Measurements from ENCODE around the gene RRP1B. TPM values are rescaled to one million over a fixed set of nuclear protein-coding genes. Genes with fewer than 3 reads are reported as not detected.
A peak's percentile ranks its signal among the peaks of the same experiment; 100 is the strongest.

RRP1B gene
- total RNA-seq, 6 experiments from 2014 or later = 8.0 to 17.0 (median 9.8) TPM

DNA sequence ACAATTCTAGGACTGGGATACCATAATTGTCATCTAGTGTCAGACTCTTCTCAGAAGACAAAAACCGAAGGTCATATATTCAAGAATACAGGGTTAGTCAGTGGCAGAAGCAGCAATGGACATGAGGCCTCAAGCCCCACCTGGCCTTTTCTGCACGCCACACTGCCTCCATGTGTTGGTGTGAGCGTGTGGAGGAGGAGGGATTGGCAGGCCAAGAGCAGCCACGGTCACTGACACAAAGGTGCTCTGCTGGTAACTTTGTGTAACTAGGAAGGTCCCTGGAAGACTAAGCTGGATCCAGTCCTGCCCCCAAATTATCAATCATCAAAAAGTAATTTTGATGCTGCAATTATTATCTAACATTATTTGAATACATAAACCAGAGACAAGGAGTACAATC, 35.0 kb upstream of the RRP1B start:
- H3K27me3 ChIP-seq = no peaks in the 10 kb centered on the region
- no peak for TF ChIP-seq POLR2A (IDR thresholded peaks at IDR 0.05)
- TF ChIP-seq, protein P1, sequence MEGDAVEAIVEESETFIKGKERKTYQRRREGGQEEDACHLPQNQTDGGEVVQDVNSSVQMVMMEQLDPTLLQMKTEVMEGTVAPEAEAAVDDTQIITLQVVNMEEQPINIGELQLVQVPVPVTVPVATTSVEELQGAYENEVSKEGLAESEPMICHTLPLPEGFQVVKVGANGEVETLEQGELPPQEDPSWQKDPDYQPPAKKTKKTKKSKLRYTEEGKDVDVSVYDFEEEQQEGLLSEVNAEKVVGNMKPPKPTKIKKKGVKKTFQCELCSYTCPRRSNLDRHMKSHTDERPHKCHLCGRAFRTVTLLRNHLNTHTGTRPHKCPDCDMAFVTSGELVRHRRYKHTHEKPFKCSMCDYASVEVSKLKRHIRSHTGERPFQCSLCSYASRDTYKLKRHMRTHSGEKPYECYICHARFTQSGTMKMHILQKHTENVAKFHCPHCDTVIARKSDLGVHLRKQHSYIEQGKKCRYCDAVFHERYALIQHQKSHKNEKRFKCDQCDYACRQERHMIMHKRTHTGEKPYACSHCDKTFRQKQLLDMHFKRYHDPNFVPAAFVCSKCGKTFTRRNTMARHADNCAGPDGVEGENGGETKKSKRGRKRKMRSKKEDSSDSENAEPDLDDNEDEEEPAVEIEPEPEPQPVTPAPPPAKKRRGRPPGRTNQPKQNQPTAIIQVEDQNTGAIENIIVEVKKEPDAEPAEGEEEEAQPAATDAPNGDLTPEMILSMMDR (IDR thresholded peaks at IDR 0.05) = no peak
- H3K4me1 ChIP-seq = no peaks in the 10 kb centered on the region
- no peak for ATAC-seq
- no peak for DNase-seq
- no peaks in the 10 kb centered on the region for H3K36me3 ChIP-seq
- whole genome bisulfite sequencing (ENCODE audit: insufficient coverage, low coverage, low lambda C conversion rate, missing lambda C conversion rate) = 86% methylated on average over 4 of the region's 4 CpGs
- intact Hi-C loops (cut with DNase I) = no loop called here
- H3K4me3 ChIP-seq = no peak overlapping the region
- no peaks in the 10 kb centered on the region for H3K9me3 ChIP-seq
- no peak overlapping the region for H3K27ac ChIP-seq

DNA sequence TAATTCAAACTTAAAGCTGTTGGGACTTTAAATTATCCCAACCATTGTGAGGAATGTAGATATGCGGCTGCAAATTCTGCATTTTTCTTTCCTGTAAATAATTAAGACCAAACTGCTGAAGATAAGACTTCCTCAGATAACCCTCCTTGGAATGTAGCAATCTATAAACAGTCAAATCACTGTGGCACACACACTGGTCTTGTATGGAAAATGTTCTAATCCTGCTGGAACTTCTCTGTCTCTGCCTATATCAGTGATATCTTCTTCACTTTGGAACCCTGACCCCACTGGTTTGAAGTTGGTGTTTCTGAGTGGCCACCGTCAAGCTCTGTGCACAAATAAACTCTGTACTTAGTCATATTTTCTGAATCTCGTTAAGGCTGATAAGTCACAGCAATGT, 33.0 kb upstream of the RRP1B start:
- intact Hi-C loops (cut with DNase I) = no loop called here
- H3K9me3 ChIP-seq = no peaks in the 10 kb centered on the region
- TF ChIP-seq POLR2A (IDR thresholded peaks at IDR 0.05) = no peak
- TF ChIP-seq, protein P1 (IDR thresholded peaks at IDR 0.05) = no peak
- no peaks in the 10 kb centered on the region for H3K36me3 ChIP-seq
- H3K4me1 ChIP-seq = no peaks in the 10 kb centered on the region
- H3K4me3 ChIP-seq = no peak overlapping the region
- no peak for DNase-seq
- 50% methylated on average over 2 of the region's 3 CpGs for WGBS (ENCODE audit: insufficient coverage, low coverage, low lambda C conversion rate, missing lambda C conversion rate)
- H3K27me3 ChIP-seq = no peaks in the 10 kb centered on the region
- ATAC-seq = peak; percentile 34 to 77 (median 56)
- no peak overlapping the region for H3K27ac ChIP-seq

DNA sequence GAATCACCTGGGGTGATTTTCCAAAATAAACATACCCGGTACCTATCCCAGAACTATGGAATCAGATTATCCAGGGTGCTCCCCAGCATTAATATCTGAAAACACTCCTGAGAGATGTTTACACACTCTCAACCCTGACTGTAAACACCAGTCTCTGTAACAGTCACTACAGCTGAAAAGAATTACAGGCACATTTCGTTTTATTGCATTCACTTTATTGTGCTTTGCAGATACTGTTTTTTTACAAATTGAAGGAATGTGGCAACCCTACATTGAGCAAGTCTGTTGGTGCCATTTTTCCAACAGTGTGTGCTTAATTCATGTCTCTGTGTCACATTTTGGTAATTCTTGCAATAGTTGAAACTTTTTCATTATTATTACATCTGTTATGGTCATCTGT, 31.8 kb upstream of the RRP1B start:
- no peaks in the 10 kb centered on the region for H3K27me3 ChIP-seq
- ATAC-seq = no peak
- no peak for DNase-seq
- H3K4me1 ChIP-seq = no peaks in the 10 kb centered on the region
- no peaks in the 10 kb centered on the region for H3K9me3 ChIP-seq
- no peak overlapping the region for H3K4me3 ChIP-seq
- 88% methylated on average over 2 of the region's 2 CpGs for WGBS (ENCODE audit: insufficient coverage, low coverage, low lambda C conversion rate, missing lambda C conversion rate)
- intact Hi-C loops (cut with DNase I) = no loop called here
- TF ChIP-seq POLR2A (IDR thresholded peaks at IDR 0.05) = no peak
- TF ChIP-seq, protein P1 (IDR thresholded peaks at IDR 0.05) = no peak
- H3K27ac ChIP-seq = no peak overlapping the region
- H3K36me3 ChIP-seq = no peaks in the 10 kb centered on the region

DNA sequence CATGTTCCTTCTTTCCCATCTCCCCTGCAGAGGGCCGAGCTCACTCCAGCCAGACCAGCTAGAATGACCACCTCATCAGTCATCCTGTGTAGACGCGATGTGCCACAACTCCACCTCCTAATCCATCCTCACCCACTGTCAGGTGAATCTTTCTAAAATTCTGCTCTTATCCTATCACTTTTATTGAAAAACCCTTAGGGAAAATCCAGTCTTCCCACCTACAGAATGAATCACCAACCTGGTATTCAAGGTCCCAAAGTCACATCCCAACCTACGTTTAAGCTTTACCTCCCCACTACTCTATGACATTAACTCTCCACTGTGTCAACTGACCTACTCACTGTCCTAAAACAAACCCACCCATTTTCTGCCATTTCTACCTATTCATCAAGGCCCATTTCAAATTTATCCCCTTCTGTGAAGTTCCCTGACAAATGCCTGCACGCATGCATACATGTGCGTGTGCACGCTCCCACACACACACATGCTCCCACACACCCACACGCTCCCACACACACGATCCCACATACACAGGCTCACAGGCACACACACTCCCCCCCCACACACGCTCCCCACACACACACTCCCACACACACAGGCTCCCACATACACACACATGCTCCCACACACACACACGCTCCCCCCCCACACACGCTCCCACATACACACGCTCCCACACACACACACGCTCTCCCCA, 27.8 kb upstream of the RRP1B start:
- TF ChIP-seq POLR2A (IDR thresholded peaks at IDR 0.05) = no peak
- TF ChIP-seq, protein P1 (IDR thresholded peaks at IDR 0.05) = no peak
- Histone ChIP-seq H3K27ac (no peak overlapping the region), H3K4me3 (no peak overlapping the region), H3K36me3 (no peaks in the 10 kb centered on the region), H3K27me3 (no peaks in the 10 kb centered on the region), H3K9me3 (no peaks in the 10 kb centered on the region), H3K4me1 (no peaks in the 10 kb centered on the region)
- ATAC-seq (no peak), DNase-seq (no peak)
- WGBS (ENCODE audit: insufficient coverage, low coverage, low lambda C conversion rate, missing lambda C conversion rate) = 83% methylated on average over 13 of the region's 14 CpGs
- intact Hi-C loops (cut with DNase I) = no loop called here

Data from right lobe of liver (tissue), 6 donors.